AG04450 (cell line): ENCODE results near the gene MYO18B. TPM values are rescaled to one million over a fixed set of nuclear protein-coding genes. Genes with fewer than 3 reads are reported as not detected.

Experiments
- CTCF ChIA-PET: fragments of 300-600, 350-600 bp; formaldehyde crosslinking; extraction: SDS; loops from one replicate; lab custom pipeline; 2022; ENCODE audit warnings: antibody characterized with exemption, inconsistent platforms; lab: Charles Lee
- POLR2A ChIA-PET: fragments of 350-600 bp; formaldehyde crosslinking; extraction: SDS; loops from one replicate; lab custom pipeline; 2021; ENCODE audit warnings: antibody characterized with exemption, inconsistent platforms; lab: Yijun Ruan, JAX
- DNase-seq: peaks from one replicate; pipeline ENCODE4 v3.0.0-alpha.2; 2011; ENCODE audit warnings: low read depth, low spot score
- H3K27ac ChIP-seq: one replicate; pipeline ENCODE4 v1.5.1; 2012; ENCODE audit warnings: low read depth, low read length, control low read depth
- H3K27me3 ChIP-seq: one replicate; pipeline ENCODE4 v1.6.0; 2012; ENCODE audit warnings: low read length; ENCODE audit not compliant: control insufficient read depth, insufficient read depth
- H3K4me3 ChIP-seq: 2 replicates; pipeline ENCODE4 v1.5.1; 2011; ENCODE audit warnings: mild to moderate bottlenecking, low read depth, low read length, control low read depth
- H3K9me3 ChIP-seq: 2 replicates; pipeline ENCODE4 v1.5.1; 2012; ENCODE audit warnings: low read length; ENCODE audit not compliant: control insufficient read depth, insufficient read depth
- polyA plus RNA-seq: library from polyadenylated mRNA; depleted of rRNA; stranded (reverse); fragments of >200 nt; gene quantifications from 2 replicates; pipeline ENCODE4 v1.2.3, GENCODE V29; 2011
- TF ChIP-seq, protein P1 (sequence below): IDR thresholded peaks from 2 replicates; pipeline ENCODE4 v1.5.1; 2011; ENCODE audit warnings: low read depth, low read length, control low read depth, inconsistent platforms

MYO18B gene
- polyA plus RNA-seq, 1 experiment, result not detected

- CTCF ChIA-PET, result no interaction called here
Observed at GRCh38 chr22:25942856-25943411, 200.9 kb downstream of the MYO18B start.

DNA sequence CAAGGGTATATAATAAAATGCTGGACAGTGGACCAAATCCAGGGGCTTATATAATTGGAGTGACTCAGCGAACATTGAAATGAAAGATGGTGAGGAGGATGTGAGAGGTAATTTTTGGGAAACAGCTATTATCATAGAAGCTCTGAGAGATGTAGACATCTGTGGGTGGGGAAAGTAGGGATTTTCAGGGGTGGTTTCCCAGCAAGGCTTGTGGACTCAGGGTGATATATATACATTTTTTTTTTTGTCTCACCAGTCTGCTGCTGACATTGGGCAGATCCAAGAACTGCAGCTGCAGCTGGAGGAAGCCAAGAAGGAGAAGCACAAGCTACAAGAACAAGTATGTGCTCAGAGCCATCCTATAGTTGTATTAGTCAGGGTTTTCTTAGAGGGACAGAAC is 208.1 kb downstream of the MYO18B start:
- DNase-seq, result no peak
- peaks cover 48% of the 10 kb centered on the region for H3K9me3 ChIP-seq
- TF ChIP-seq, protein P1, sequence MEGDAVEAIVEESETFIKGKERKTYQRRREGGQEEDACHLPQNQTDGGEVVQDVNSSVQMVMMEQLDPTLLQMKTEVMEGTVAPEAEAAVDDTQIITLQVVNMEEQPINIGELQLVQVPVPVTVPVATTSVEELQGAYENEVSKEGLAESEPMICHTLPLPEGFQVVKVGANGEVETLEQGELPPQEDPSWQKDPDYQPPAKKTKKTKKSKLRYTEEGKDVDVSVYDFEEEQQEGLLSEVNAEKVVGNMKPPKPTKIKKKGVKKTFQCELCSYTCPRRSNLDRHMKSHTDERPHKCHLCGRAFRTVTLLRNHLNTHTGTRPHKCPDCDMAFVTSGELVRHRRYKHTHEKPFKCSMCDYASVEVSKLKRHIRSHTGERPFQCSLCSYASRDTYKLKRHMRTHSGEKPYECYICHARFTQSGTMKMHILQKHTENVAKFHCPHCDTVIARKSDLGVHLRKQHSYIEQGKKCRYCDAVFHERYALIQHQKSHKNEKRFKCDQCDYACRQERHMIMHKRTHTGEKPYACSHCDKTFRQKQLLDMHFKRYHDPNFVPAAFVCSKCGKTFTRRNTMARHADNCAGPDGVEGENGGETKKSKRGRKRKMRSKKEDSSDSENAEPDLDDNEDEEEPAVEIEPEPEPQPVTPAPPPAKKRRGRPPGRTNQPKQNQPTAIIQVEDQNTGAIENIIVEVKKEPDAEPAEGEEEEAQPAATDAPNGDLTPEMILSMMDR, result no peak
- no peaks in the 10 kb centered on the region for H3K27me3 ChIP-seq
- no peak overlapping the region for H3K4me3 ChIP-seq
- CTCF ChIA-PET, result no interaction called here
- POLR2A ChIA-PET, result no interaction called here
- no peak overlapping the region for H3K27ac ChIP-seq

More at GRCh38 chr22:25942856-25943411, 200.9 kb downstream of the MYO18B start:
- H3K27me3 ChIP-seq, result no peaks in the 10 kb centered on the region
- no peak for DNase-seq
- H3K27ac ChIP-seq, result no peak overlapping the region
- TF ChIP-seq, protein P1, result no peak
- H3K9me3 ChIP-seq, result peaks cover 43% of the 10 kb centered on the region
- POLR2A ChIA-PET, result no interaction called here
- H3K4me3 ChIP-seq, result no peak overlapping the region

DNA sequence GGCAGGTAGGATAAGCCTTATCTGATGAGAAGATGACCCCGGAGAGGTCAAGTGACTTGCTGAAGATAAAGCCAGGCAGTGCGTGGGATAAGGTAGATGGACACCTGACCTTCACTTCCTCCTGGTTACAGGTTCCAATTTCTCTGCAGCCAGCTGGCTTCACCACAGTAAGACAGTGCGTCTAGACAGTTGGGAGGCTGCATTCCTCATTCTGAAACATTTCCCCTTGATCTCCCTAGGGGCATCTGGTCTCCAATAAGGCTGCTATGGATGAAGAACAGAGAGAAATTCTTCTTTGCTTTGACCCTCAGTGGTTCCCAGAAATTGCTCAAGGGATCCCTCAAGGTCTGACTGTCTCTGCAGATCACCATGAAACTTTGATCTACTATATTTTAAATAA is 211.3 kb downstream of the MYO18B start:
- POLR2A ChIA-PET, result no interaction called here
- Histone ChIP-seq H3K9me3 (peaks cover 49% of the 10 kb centered on the region), H3K27ac (no peak overlapping the region), H3K27me3 (no peaks in the 10 kb centered on the region), H3K4me3 (no peak overlapping the region)
- CTCF ChIA-PET, result no interaction called here
- TF ChIP-seq, protein P1, result no peak
- no peak for DNase-seq

- no peak for DNase-seq
- Histone ChIP-seq H3K27ac (no peak overlapping the region), H3K27me3 (no peaks in the 10 kb centered on the region), H3K9me3 (peaks cover 49% of the 10 kb centered on the region), H3K4me3 (no peak overlapping the region)
- TF ChIP-seq, protein P1, result no peak
- CTCF ChIA-PET, result no interaction called here
- POLR2A ChIA-PET, result no interaction called here
Observed at GRCh38 chr22:25953919-25954318, 211.9 kb downstream of the MYO18B start.

DNA sequence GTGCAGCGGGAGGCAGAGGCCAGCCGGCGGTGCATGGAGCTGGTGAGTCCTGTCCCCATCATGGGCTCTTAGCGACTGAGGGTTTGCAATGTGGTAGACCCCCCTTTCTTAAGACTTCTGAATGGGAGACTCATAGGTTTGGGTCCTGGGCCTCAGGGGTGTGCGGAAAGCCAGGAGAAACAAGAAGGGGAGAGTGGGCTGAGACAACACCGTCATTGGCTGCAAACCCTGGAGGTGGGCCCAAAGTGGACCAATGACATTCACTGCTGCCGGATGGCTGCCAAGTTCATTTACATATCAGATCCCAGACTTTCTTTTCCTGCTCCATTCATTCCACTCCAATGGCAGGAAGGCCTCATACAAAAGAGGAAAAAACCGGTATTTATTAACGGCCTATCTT is 213.3 kb downstream of the MYO18B start:
- H3K4me3 ChIP-seq, result no peak overlapping the region
- TF ChIP-seq, protein P1, result no peak
- no peaks in the 10 kb centered on the region for H3K27me3 ChIP-seq
- H3K9me3 ChIP-seq, result peaks cover 57% of the 10 kb centered on the region
- POLR2A ChIA-PET, result no interaction called here
- DNase-seq, result no peak
- CTCF ChIA-PET, result no interaction called here
- H3K27ac ChIP-seq, result no peak overlapping the region
